ENCODE data around the gene NAA40. TPM values are rescaled to one million over a fixed set of nuclear protein-coding genes. Genes with fewer than 3 reads are reported as not detected.

NAA40 gene
- 57.1 and 59.5 TPM in 2 replicates for total RNA-seq (2013; cell fraction: nucleolus; rRNA removed)
- total RNA-seq (2014; rRNA removed), result 16.4 and 17.5 TPM in 2 replicates
- 18.0 and 19.1 TPM in 2 replicates for total RNA-seq (2014; rRNA removed; fragmentation: Illumina TruSeq; extraction: Trizol)
- 25.0 and 25.7 TPM in 2 replicates for total RNA-seq (2021)
- 11.0 TPM for polyA plus RNA-seq (2011; ENCODE audit: low read depth)
- polyA plus RNA-seq (2011; rRNA removed), result 16.3 and 22.4 TPM in 2 replicates
- polyA plus RNA-seq (2011; cell fraction: cytosol; rRNA removed), result 28.8 and 33.0 TPM in 2 replicates
- 47.3 and 63.9 TPM in 2 replicates for polyA plus RNA-seq (2011; cell fraction: nucleus; rRNA removed)
- polyA plus RNA-seq (2012), result 14.0 and 14.5 TPM in 2 replicates
- 31.6 and 31.7 TPM in 2 replicates for polyA plus RNA-seq (2014; fragmentation: Illumina TruSeq; extraction: Trizol)
- polyA plus RNA-seq (2014; fragmentation: Nextera tagmentation; extraction: Ambion mirVana), result 1 to 10 TPM; 4.8 to 6.0 TPM
- 24.7 and 24.8 TPM in 2 replicates for polyA plus RNA-seq (2014; rRNA removed)
- 10 to 100 TPM; 21.9 to 23.5 TPM for polyA plus RNA-seq (2016; fragmentation: Nextera tagmentation; extraction: Ambion mirVana)
- 16.7 and 32.3 TPM in 2 replicates for polyA minus RNA-seq (2011; rRNA and poly(A)+ RNA removed)
- polyA minus RNA-seq (2011; cell fraction: cytosol; rRNA and poly(A)+ RNA removed), result 4.5 and 6.1 TPM in 2 replicates
- 16.4 and 29.7 TPM in 2 replicates for polyA minus RNA-seq (2011; cell fraction: nucleus; rRNA and poly(A)+ RNA removed)
- percentile 73 among the genes with signal in this experiment for Bru-seq, nascent RNA
- percentile 76 among the genes with signal in this experiment for BruChase-seq, experiment 1, labeled RNA remaining after a 6-hour chase
- BruChase-seq, experiment 2, labeled RNA remaining after a 2-hour chase, result percentile 76 among the genes with signal in this experiment
- long read RNA-seq, experiment 1, transcript NAA40-202 (8 exons, 3,664 nt), result major isoform, 6 of 10 reads
- long read RNA-seq, experiment 1, partial matches to known transcripts, result 4 of 10 reads
- long read RNA-seq, experiment 1, other reads (novel, unspliced or antisense), result 0 of 10 reads
- long read RNA-seq, experiment 2, full-length matches to known transcripts, result 18 of 34 reads
- long read RNA-seq, experiment 2, partial matches to known transcripts, result 0 of 34 reads
- long read RNA-seq, experiment 2, other reads (novel, unspliced or antisense), result 16 of 34 reads

DNA sequence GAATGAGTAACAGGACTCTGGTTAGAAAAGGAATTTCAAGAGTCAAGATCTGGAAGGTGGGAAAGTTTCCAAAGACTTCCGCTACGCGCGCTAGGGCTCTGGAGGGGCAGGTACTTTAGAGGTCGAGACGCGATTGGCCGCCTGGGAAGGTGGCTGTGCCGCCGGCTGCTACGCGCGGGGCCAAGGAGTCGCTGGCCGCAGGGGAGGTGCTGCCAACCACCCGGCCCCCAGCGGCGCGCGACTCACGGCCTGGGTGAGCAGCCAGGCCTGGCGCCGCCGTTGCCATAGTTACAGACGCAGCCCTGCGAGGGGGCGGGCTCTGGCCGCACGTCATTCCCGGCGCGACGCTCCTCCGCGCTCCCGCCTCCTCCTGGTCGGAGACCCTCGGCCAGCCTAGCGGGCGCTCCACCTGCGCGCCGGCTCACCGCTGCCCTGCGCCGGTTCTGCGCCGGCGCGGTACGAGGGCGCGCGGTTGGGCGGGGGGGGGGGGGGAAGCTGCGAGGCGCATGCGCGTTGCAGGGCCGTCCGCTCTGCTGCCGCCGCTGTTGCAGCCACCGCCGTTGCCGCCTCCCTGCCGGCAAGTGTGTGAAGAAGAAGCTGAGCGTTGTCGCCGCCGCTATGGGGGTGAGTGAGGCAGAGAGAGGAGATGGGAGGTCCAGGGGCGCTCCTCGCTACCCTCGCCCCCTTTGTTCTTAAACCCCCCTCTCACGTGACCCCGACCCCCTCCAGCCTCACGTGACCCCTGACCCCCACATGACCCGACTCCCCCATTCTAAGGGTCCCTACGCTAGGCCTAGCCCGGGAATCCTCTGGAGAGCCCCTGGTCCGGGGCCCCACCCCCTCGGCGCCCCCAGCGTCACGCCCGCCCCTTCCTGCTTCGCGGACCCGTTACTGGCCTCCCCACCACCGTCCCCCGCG lies at the start of gene NAA40:
Gene NAA40, plus strand, starts transcription at position 524 of the 918 bp plus-strand sequence. Its CDS starts 95 bp downstream, at position 619.
- H3K9me3 ChIP-seq (replicated peaks; ENCODE audit: control insufficient read depth, insufficient read depth, low read length), result no peaks in the 10 kb centered on the region
- H3K36me3 ChIP-seq (ENCODE audit: control insufficient read depth in 2 of 2, insufficient read depth in 2 of 2, low read length in 1 of 2), result 0 out of 4 replicates have a peak, but pooled peaks cover 0 to 6% of the 10 kb centered on the region in 2 experiments
- peak; percentile 98 for ATAC-seq
- intact Hi-C loops (cut with micrococcal nuclease; ENCODE audit: unreplicated experiment), result no loop called here
- ChIA-PET RAD21 (ENCODE audit: unreplicated experiment) (interaction anchor here (0.6 to 1.3 kb wide), 4 partner anchors 37 to 187 kb away, joined by 3 to 7 read pairs (median 3); partner anchors contain the start of gene MARK2), CTCF (interaction anchor here (1.5 to 4.0 kb wide), 4 partner anchors 14 to 101 kb away, joined by 4 to 20 read pairs (median 5); partner anchors contain the start of genes MARK2 and RCOR2), SMC1A (ENCODE audit: uncharacterized antibody, unreplicated experiment) (no interaction called here), POLR2A (interaction anchor here (1.0 to 1.1 kb wide), 2 partner anchors 24 to 100 kb away, joined by 3 read pairs; partner anchors contain the start of gene MARK2)
- FAIRE-seq, result peak; percentile 76
- peaks cover 38% of the 10 kb centered on the region for H3K79me2 ChIP-seq (ENCODE audit: control insufficient read depth, insufficient read depth, low read length)
- peak within 1 kb of the TSS; percentile 80 for H3K4me2 ChIP-seq (ENCODE audit: control insufficient read depth, insufficient read depth)
- 0% methylated on average over 54 of the region's 92 CpGs for WGBS (ENCODE audit: insufficient coverage, insufficient replicate concordance, low lambda C conversion rate, missing lambda C conversion rate)
- peaks cover 21% of the 10 kb centered on the region; the same call in 1 of the 2 replicates for H3K4me1 ChIP-seq (ENCODE audit: control insufficient read depth, insufficient read depth, low read length)
- DNase-seq (ENCODE audit: low read depth, low spot score), result peak; percentile 92
- no peaks in the 10 kb centered on the region for H3K27me3 ChIP-seq (replicated peaks in 1 of 2; ENCODE audit: control insufficient read depth in 2 of 2, insufficient read depth in 2 of 2, low read length in 1 of 2)
- no TSS peak for BruUV-seq (replicated peaks)
- peak within 1 kb of the TSS; percentile 90 for H2AFZ ChIP-seq (ENCODE audit: control insufficient read depth, low read depth, low read length)
- in situ Hi-C loops (cut with MboI), result no loop called here
- peak within 1 kb of the TSS; percentile 74 for H3K9ac ChIP-seq (ENCODE audit: control insufficient read depth, insufficient read depth, low read length)
- H3K27ac ChIP-seq (ENCODE audit: control insufficient read depth, insufficient read depth), result peak within 1 kb of the TSS; percentile 72
- H4K20me1 ChIP-seq (ENCODE audit: control insufficient read depth, insufficient read depth), result no peaks in the 10 kb centered on the region
- H3K4me3 ChIP-seq, result peak within 1 kb of the TSS; percentile 91
- TF ChIP-seq MYB (IDR thresholded peaks at IDR 0.05; ENCODE audit: borderline replicate concordance, low read depth, low read length) (no peak), IRF4 (IDR thresholded peaks at IDR 0.05; ENCODE audit: low read depth, low read length) (0 out of 2 replicates have a peak, but pooled peaks have one; percentile 34), NRF1 (conservative IDR thresholded peaks at IDR 0.05; ENCODE audit: low read depth, low read length) (peak; percentile 55), ETV6 (conservative IDR thresholded peaks at IDR 0.05 in 1 of 2, IDR thresholded peaks at IDR 0.05 in 1 of 2; ENCODE audit: borderline replicate concordance in 1 of 2, low read depth in 1 of 2) (no peak), ZNF24 (IDR thresholded peaks at IDR 0.05) (no peak), ZNF274 (IDR thresholded peaks at IDR 0.05; ENCODE audit: insufficient read depth, insufficient read length) (no peak), STAT1 (conservative IDR thresholded peaks at IDR 0.05) (no peak; the same call in 1 of the 2 replicates)
- TF ChIP-seq, protein P1, sequence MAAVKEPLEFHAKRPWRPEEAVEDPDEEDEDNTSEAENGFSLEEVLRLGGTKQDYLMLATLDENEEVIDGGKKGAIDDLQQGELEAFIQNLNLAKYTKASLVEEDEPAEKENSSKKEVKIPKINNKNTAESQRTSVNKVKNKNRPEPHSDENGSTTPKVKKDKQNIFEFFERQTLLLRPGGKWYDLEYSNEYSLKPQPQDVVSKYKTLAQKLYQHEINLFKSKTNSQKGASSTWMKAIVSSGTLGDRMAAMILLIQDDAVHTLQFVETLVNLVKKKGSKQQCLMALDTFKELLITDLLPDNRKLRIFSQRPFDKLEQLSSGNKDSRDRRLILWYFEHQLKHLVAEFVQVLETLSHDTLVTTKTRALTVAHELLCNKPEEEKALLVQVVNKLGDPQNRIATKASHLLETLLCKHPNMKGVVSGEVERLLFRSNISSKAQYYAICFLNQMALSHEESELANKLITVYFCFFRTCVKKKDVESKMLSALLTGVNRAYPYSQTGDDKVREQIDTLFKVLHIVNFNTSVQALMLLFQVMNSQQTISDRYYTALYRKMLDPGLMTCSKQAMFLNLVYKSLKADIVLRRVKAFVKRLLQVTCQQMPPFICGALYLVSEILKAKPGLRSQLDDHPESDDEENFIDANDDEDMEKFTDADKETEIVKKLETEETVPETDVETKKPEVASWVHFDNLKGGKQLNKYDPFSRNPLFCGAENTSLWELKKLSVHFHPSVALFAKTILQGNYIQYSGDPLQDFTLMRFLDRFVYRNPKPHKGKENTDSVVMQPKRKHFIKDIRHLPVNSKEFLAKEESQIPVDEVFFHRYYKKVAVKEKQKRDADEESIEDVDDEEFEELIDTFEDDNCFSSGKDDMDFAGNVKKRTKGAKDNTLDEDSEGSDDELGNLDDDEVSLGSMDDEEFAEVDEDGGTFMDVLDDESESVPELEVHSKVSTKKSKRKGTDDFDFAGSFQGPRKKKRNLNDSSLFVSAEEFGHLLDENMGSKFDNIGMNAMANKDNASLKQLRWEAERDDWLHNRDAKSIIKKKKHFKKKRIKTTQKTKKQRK (IDR thresholded peaks at IDR 0.05; ENCODE audit: low read depth, low read length), result no peak
- TF ChIP-seq, protein P2, sequence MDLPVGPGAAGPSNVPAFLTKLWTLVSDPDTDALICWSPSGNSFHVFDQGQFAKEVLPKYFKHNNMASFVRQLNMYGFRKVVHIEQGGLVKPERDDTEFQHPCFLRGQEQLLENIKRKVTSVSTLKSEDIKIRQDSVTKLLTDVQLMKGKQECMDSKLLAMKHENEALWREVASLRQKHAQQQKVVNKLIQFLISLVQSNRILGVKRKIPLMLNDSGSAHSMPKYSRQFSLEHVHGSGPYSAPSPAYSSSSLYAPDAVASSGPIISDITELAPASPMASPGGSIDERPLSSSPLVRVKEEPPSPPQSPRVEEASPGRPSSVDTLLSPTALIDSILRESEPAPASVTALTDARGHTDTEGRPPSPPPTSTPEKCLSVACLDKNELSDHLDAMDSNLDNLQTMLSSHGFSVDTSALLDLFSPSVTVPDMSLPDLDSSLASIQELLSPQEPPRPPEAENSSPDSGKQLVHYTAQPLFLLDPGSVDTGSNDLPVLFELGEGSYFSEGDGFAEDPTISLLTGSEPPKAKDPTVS (IDR thresholded peaks at IDR 0.05; ENCODE audit: low read depth, low read length), result no peak
- TF ChIP-seq, protein P3, sequence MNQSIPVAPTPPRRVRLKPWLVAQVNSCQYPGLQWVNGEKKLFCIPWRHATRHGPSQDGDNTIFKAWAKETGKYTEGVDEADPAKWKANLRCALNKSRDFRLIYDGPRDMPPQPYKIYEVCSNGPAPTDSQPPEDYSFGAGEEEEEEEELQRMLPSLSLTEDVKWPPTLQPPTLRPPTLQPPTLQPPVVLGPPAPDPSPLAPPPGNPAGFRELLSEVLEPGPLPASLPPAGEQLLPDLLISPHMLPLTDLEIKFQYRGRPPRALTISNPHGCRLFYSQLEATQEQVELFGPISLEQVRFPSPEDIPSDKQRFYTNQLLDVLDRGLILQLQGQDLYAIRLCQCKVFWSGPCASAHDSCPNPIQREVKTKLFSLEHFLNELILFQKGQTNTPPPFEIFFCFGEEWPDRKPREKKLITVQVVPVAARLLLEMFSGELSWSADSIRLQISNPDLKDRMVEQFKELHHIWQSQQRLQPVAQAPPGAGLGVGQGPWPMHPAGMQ (IDR thresholded peaks at IDR 0.05; ENCODE audit: borderline replicate concordance), result no peak

All from GM12878 (cell line).